NCI-H82 (cell line): ENCODE data around the gene GRID1.

Experiments
- DNase-seq: peaks from one replicate; lab custom pipeline; 2025; lab: John Stamatoyannopoulos, UW

Gene GRID1

DNA sequence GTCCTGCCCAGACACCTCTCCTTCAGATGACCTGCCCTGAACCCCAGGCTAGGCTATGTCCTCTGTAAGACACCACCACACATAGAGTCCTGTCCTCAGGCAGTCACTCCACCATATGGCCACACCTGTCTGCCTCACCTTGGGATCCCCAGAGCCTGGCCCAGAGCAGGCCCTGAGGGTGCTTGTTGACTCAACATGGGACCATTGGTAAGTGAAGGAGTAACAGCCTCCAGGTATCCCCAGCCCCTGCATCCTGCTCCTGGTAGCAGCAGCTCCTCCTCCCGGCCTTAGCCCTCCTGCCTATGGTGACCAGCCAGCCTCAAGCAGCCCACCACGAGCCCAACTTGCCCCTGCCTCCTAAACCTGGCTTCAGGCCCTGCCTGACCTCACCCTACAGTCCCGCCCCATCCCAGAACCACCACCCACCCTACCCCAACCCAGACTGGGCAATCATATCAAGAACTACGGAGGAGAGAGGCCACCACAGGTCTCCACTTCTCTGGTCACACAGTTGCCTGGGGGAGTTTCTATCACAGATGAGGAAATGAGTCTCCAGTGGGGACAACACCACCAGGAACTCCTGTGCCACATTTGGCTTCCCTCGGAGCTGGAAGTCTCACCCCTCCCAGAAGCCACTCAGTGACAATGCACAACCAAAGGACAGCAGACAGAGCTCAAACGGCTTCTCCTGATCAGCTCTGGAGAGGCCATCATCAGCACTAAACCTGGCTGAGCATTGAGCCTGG, 136.6 kb downstream of the GRID1 start:
- DNase-seq, result no peak

DNA sequence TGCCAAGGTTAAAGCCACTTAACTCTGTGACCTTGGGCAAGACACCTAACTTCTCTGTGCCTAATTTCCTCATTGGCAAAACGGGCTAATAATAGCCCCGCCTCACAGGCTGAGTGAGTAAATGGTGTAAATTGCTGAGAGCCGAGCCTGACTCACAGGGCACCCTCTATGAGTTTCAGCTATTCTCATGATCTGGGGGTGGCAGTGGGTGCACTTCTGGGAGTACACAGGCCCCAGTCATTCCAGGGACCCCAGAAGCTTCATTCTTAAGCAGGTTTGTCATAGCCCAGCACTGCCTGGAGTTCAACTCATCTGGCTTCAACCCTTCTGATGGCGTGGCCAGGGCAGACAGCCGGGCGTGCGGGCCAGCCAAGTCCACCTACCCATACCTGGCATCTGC, 137.2 kb downstream of the GRID1 start:
- DNase-seq, result no peak

DNA sequence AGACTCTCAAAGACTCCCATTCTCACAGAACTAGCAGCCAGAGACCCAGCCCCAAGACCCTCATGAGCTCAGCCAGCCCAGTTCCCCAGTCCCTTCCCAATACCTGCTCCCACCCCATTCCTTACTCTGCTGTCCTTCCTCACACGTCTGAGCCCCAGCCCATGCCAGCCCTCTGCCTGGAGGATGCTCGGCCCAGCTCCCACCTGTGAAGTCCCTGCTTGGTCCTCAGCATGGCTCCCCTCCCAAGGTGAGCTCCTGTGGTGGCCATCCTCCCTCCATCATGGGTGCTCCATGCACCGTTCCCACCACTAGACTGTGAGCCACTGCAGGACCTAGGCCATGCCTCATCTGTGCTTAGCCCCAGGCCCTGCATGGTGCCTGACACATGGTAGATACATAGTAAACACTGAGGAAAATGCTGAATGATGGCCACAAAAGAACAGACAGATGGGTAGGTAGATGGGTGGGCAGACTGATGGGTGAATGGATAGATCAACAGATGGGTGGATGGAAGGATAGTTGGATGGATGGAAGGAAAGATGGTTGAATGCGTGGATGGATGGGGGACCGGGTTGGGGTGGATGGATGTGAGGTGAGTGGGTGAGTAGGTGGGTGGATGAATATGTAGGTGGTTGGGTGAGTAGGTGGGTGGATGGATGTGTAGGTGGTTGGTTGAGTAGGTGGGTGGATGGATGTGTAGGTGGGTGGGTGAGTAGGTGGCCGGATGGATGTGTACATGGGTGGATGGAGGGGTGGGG, 138.9 kb downstream of the GRID1 start:
- no peak for DNase-seq

DNA sequence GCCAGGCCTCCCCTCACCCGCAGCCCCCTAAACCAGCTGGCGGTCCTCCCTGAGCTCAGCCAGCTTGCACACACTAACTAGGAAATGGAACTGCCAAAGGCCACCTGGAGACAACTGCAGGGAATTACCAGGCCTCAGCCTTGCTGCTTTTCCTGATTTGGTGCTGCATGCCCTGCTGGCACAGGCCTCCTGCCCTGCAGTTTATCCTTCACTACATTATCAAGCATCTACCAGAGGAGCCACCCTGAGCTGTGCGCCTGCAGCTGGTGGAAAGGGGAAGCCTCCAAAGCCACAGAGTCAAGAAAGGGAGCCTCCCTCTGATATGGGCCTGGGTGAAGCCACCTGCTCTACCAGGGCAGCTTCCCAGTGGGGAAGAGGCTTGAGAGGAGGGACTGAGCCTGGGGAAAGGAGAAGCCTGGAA, 139.8 kb downstream of the GRID1 start:
- peak; percentile 2 for DNase-seq

DNA sequence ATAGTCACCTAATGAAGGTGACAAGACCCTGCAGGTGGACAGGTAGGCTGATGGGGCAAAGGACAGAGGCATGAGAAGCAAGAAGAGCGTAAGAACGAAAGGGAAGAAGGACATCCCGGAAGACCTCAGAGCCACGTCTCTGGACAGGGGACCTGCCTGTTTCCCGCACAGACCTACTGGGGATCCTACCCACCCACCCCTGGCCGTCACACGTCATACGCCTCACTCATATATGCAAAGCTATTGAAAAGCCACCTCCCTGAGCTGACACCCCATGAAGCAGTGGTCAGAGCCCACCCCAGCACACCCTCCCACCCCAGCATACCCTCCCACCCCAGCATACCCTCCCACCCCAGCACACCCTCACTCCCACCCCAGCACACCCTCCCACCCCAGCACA, 140.6 kb downstream of the GRID1 start:
- DNase-seq, result no peak

DNA sequence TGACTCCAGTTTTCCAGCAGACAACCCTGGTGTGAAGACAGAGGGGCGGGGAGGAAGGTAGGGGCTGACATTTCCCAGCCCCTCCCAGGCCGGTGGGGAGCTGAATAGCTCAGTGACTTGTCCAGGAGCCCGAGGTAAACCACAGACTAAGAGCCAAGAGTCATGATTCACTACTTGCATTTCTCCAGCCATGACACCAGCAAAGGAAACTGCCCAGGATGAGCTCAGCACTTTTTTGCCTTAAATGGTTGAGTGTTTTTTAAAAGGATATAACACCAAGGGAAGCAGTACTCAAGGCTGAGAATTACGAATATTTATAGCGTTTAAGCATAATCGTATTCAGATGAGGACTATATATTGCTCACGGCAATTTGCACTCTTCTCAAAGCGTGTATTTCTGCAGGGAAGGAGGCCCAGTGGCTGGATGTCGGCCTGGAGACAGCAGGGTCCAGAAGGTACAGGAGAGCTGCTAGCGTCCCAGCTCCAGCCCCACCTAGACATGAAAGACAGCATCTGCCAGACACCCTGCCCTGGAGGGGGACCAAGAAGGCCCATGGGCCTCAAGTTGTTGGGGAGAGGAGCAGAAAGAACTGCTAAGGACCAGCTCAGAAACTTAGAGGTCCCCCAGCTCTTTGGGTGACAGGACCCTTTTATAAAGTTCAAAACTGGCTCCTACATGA, 141.4 kb downstream of the GRID1 start:
- no peak for DNase-seq

DNA sequence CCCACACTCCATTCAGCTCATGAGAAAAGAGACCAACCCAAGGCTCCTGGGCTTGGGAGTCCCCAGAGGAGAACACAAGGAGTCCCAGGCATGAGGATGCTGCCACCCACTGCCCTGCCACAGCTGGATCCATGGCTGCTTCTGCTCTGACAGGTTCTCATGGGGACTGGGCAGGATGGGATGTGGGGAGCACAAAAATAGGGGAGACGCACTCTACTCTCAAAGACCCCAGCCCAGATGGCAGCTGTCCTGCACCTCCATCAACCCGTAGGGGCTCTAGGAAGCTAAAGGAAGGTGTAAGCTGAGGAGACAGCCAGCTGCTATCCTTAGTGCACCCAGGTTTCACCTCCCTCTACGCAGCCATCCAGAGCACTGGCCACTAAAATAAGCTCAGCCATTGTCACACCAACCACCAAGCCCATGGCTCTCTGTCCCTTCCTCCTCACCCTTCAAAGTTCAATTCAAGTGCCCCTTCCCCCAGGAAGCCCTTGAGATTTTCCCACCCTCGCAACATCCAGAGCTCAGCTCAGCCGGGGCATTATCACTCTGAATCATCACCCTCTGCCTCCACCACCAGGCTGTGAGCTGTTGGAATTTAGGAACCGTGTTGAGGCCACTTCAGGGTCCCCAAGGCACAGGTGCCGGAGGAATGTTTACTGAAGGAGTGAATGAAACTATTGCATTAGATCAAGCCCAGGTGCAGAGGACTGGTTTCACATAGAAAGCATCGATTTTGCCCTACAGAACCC, 142.1 kb downstream of the GRID1 start:
- no peak for DNase-seq

DNA sequence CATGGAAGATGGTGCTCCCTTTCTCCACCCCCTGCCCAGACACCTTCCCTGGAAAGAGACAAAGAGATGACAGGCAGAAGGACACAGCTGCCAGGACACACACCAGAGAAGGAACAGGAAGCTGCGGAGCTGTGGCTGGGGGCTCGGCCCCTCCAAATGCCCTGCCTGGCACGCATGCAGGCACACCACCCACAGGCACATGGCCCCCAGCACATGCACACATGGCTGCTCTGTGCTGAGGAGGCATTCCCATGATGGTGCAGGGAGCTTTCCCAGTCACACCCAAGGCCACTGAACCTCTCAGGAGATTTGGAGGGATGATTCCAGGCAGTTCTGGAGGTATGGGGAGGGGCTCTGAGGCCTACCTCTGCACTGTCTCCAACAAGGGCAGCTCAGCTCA, 143.3 kb downstream of the GRID1 start:
- DNase-seq, result no peak

DNA sequence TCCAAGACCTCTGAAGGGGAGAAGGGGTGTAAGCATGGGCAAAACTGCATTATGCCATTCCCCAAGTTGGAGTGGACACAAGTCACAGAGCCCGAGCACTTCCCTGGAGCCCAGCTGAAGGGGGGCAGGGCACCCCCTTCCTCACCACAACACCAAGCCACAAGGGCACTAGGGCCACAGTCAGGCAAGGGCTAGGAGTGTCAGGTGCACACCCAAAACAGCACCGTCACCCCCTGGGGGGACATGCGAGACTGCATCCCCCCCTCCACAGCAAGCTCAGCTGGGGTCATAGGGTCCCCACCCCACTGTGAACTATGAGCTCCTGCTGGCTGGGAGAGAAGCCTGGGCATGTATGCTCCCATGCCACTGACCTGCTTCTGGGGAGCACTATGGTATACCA, 143.9 kb downstream of the GRID1 start:
- no peak for DNase-seq

DNA sequence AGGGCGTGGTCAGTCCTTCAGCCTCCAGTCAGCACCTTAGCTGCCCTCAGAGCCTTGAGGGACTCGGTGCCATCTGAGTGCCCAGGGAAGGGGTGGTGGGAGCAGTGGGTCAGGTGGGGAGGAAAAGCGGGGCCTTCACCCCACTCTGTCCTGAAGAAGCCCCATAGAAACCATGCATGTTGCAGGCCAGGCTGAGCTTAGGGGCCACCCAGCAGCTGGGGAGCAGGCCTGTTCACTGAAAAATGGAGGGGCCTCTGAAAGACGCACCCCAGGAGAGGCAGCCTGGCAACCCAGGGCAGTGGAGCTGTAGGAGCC, 144.3 kb downstream of the GRID1 start:
- DNase-seq, result no peak

DNA sequence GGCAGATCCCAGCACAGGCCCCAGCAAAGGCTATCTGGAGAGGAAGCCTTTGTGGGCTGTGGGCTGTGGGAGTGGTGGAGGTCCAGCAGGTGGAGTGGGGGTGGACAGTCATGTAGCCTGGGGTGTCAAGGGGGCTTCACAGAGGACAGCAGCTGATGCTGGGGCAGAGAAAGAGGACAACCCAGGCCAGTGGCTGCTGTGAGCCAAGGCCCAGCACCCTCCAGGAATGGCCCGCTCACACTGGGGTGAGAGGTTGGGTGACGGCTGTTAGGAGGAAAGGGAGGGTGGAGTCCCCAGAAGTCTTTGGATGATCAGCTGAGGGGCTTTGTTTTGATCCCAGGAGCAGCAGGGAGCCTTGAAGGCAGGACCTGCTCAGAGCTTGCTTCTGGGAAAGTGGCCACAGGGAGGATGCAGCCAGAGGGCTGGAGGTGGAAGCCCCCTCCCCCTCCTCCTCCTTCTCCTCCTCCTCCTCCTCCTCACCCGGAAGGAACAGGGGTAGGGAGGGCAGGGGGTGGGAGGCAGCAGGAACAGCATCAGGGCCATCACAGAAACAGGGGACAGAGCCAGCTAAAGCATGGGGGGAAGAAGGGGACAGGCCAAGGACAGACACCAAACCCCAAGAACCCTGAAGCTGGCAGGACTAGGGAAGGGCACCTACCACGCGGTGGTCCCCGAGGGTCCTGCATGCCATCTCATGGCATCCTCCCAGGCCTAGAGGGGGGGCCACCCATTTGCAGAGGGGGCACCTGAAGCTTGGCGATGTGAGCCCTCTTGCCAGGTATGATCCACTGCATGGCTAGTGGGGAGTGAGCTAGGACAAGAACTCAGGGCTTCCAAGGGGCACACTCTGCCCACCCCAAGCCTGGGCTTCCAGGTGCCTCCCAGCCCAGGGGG, 144.9 kb downstream of the GRID1 start:
- no peak for DNase-seq

DNA sequence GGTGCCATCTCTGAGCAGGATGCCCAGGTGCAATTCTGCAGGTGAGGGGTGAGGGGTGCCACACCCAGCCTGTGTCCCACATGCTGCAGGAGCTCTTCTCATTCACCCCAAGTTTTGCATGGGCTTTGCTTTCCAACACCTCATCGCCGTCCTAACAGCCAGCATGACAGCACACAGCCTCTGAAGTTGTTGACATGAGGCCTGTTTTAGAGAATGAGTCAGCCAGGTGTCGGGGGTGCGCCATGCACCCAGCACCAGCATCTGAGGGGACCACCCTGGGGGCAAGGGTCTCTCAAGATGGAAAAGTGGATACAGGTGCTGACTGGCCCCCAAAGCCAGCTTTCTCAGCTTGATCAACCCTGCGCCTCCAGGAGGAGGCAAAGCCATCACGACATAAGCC, 146.0 kb downstream of the GRID1 start:
- DNase-seq, result no peak

DNA sequence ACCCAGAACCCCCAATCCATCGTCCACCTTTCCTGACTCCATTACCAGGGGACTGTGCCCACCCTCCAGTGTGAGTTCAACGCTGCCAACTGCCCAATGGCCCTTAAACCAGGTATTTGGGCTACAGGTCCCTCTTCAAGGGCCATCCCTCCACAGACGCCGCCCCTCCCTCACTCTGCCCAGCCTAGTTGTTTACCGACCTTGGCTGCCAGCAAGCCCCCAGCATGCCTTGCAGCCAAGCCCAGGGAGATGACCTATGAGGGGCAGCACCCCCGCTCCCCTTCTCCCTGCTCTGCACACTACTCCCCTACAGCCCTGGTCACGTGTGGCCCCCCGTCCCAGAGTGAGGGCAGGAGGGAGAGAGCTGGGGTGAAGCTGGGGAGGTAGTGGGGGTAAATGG, 147.3 kb downstream of the GRID1 start:
- DNase-seq, result no peak

DNA sequence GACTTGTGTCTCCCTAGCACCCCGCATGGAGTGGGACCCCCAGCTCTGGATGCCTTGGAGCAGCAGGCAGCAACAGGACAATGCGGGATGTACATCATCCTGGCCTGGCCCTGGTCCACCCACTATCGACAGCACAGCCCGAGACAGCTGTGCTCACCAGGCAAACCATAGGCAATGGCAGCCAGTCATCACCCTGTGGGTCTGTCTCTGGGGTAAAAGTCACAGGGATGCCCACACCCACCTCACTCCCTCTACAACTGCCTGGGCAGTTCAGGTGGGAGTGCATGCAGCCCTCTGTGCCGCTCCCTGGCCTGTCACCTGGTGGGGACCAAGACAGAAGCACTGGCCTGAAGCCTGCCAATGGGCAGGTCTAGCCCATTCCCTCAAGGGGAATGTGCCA, 147.8 kb downstream of the GRID1 start:
- DNase-seq, result no peak

DNA sequence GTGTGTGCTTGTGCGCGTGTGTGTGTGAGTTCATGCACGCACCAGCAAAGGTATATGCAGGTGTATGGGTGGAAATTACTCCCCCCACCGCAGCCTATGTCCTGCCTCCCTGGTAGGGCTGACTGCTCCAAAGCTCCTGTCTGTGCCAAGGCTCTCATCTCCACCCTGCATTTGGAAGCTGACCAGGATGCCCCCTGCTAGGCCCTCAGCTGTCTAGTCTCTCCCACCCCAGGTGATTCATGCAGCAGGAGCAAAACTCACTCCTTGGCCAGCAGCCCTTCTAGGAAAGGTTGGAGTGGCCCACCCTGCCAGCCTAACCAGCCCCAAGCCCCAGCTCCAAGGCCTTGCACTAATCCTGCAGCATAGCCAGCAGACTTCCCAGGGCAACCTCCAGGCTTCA, 148.4 kb downstream of the GRID1 start:
- no peak for DNase-seq

DNA sequence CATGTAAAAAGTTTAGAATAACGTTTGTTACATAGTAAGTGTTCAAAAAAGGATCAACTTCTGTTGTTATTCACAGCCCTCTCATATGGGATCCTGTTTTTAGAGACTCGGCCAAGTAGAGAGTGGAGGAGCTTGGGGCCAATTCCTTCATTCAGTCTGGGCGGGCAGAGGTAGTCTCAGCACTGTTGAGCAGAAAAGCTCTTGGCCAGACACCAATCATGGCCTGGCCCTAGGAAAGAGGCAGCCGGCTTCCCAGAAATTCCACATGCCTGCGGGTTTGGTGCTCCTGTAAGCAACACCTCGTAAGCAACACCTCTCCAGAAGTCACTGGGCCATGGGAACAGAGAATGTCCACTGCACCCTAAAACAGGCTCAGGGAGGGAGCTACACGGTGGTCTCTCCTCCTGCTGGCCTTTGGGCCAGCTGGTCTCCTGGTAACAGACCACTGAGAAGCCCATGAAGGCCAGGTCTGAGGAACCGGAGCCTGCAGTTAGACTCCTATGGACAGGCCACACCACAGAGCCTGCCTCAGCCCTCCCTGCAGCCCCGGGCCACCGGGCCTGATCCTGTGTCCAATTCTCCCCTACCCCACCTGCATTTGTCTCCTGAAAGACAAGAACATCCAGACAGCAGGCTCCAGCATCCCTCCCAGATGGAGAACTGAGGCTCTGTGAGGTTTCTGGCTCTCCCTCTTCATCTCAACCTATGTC, 149.1 kb downstream of the GRID1 start:
- DNase-seq, result no peak

DNA sequence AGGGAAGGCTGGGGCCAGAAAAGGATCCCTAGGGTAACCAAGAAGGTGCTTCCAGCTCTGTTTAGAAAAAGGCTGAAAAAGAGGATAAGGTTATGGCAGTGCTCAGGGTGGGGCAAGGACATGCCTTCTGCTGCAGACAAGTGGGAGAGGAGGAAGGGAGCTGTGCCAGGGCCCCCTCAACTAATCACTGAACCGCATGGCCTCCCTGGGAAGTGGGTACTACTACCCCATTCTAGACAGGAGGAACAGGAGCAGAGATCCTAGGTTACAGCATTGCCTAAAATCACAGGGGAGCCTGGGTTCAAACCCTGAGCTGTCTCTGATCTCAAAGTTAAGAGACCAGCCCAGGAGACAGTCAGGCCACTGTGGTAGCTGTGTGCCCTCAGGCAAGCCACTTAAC, 149.7 kb downstream of the GRID1 start:
- no peak for DNase-seq

DNA sequence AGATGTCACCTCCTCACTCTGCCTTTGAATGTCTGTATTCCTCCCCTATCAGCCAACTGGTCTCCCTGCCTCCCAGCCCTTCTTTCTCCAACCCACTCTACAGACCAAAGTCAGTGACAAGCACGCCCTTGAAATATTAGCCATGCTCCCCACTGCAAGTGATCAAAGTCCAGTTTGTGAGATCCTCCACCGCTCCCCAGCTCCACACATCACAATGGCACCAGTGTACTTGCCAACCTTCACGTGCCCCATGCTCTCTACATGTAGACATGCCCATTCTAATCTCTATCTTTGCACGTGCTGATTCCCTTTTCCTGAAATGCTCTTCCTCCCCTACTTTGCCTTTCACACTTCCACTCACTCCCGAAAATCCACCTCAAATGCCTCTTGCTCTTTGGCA, 150.9 kb downstream of the GRID1 start:
- no peak for DNase-seq

DNA sequence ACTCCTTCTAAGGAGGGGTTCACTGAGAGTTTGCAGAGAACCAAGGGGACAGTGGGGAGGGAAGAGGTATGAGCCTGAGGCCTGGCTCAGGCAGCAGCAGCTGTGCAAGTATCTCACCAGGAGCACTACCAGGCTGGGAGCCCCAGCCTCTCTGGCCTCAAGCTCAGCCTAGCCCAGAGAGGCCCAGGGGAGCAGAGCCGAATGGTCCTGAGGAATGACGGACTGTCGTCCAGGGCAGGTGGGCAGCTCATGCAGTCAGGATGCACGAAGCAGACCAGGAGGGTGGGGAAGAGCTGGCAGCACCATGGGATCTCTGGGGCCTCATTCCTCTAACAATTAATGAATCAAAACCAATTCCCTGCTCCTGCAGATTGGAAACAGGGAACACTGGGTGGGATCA, 151.5 kb downstream of the GRID1 start:
- no peak for DNase-seq

DNA sequence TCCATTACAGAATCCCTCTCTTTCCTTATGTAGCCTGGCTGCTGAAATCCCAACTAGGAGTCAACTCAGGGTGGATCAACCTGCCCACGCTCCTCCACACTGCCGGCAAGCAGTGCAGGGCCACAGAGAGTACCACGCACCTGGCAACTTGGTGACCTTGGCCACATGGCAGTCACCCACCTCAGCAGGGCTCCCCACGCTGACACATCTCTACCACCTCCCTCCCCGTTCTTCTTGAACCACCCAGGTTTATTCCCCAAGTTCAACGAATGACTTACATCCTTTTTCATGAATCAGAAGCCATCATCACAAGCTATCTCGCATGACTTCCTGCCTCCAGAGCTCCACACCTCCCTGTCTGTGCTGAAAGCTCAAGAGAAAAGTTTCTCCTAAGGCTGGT, 153.4 kb downstream of the GRID1 start:
- no peak for DNase-seq

DNA sequence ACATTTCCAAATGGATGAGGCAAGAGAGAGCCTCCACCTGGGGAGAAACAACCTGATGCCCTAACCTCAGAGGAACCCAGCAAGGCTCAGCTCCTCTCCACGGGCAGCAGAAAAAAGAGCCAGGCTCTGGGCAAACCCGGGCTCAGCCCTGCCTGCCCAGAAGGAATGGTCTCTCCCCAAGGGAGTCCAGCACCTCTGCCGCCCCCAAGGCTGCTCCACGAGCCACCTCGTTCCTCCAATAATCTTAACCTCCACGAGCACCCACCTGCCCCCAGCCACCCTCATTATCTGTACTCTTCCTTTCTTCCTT, 154.2 kb downstream of the GRID1 start:
- no peak for DNase-seq
